ENCODE data around the gene ANXA6. TPM values are rescaled to one million over a fixed set of nuclear protein-coding genes. Genes with fewer than 3 reads are reported as not detected.

The ANXA6 gene
- total and polyA plus RNA-seq, 10 of the 15 experiments (the other 5 are each of a cell fraction or from before 2014, with no cell fraction given): 44.0 to 571 (median 465) TPM

DNA sequence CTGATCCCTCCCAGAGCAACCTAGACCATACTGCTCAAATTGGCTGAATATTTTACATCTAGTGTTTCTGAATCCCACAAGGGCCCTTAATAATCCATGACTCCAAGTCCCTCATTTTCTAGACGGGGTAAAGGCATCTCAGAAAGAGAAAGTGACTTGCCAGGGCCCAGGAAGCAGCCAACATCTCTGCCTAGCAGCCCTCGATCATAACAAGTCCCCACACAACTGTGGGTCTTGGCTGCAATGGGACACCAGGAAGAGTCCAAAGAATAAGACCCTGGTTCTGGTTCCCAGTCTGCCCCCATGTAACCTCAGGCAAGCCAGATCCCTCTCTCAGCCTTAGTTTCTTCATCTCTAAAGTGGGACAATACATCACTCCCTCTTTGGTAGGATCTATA lies 6.3 kb downstream of the ANXA6 start (continued):
- TF ChIP-seq, protein P1, sequence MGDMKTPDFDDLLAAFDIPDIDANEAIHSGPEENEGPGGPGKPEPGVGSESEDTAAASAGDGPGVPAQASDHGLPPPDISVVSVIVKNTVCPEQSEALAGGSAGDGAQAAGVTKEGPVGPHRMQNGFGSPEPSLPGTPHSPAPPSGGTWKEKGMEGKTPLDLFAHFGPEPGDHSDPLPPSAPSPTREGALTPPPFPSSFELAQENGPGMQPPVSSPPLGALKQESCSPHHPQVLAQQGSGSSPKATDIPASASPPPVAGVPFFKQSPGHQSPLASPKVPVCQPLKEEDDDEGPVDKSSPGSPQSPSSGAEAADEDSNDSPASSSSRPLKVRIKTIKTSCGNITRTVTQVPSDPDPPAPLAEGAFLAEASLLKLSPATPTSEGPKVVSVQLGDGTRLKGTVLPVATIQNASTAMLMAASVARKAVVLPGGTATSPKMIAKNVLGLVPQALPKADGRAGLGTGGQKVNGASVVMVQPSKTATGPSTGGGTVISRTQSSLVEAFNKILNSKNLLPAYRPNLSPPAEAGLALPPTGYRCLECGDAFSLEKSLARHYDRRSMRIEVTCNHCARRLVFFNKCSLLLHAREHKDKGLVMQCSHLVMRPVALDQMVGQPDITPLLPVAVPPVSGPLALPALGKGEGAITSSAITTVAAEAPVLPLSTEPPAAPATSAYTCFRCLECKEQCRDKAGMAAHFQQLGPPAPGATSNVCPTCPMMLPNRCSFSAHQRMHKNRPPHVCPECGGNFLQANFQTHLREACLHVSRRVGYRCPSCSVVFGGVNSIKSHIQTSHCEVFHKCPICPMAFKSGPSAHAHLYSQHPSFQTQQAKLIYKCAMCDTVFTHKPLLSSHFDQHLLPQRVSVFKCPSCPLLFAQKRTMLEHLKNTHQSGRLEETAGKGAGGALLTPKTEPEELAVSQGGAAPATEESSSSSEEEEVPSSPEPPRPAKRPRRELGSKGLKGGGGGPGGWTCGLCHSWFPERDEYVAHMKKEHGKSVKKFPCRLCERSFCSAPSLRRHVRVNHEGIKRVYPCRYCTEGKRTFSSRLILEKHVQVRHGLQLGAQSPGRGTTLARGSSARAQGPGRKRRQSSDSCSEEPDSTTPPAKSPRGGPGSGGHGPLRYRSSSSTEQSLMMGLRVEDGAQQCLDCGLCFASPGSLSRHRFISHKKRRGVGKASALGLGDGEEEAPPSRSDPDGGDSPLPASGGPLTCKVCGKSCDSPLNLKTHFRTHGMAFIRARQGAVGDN (IDR thresholded peaks at IDR 0.05): no peak
- TF ChIP-seq POU2F2 (IDR thresholded peaks at IDR 0.05; ENCODE audit: borderline replicate concordance, low read depth, low read length) (no peak), USF1 (IDR thresholded peaks at IDR 0.05; ENCODE audit: borderline replicate concordance, extremely low read length, insufficient read depth, low read depth, low read length) (no peak)

GRCh38 chr5:151150471-151151262 lies 6.9 kb downstream of the ANXA6 start:
- Histone ChIP-seq H2AFZ (ENCODE audit: control insufficient read depth, low read depth, low read length) (no peak overlapping the region; the same call in 1 of the 2 replicates), H4K20me1 (ENCODE audit: control insufficient read depth, insufficient read depth) (0 out of 2 replicates have a peak, but pooled peaks cover 4% of the 10 kb centered on the region), H3K4me2 (ENCODE audit: control insufficient read depth, insufficient read depth) (peak overlapping the region; percentile 95), H3K27me3 (replicated peaks in 1 of 2; ENCODE audit: control insufficient read depth in 2 of 2, insufficient read depth in 2 of 2, low read length in 1 of 2) (no peaks in the 10 kb centered on the region), H3K4me1 (ENCODE audit: control insufficient read depth, insufficient read depth, low read length) (peaks cover 62% of the 10 kb centered on the region), H3K36me3 (ENCODE audit: control insufficient read depth in 2 of 2, insufficient read depth in 2 of 2, low read length in 1 of 2) (peaks cover 13 to 26% of the 10 kb centered on the region in 2 experiments), H3K4me3 (peak overlapping the region; percentile 57), H3K9me3 (replicated peaks; ENCODE audit: control insufficient read depth, insufficient read depth, low read length) (no peaks in the 10 kb centered on the region), H3K27ac (ENCODE audit: control insufficient read depth, insufficient read depth) (peak overlapping the region; percentile 89), H3K9ac (ENCODE audit: control insufficient read depth, insufficient read depth, low read length) (peak overlapping the region; percentile 64), H3K79me2 (ENCODE audit: control insufficient read depth, insufficient read depth, low read length) (peaks cover 99% of the 10 kb centered on the region)
- BruUV-seq (replicated peaks): no TSS peak
- intact Hi-C loops (cut with micrococcal nuclease; ENCODE audit: unreplicated experiment): loop anchor here (1.0 to 10.0 kb wide), 4 partner anchors 9 to 1346 kb away; partner anchors contain the start of genes CD74 and G3BP1
- 1% methylated on average over 5 of the region's 5 CpGs for WGBS (ENCODE audit: insufficient coverage, insufficient replicate concordance, low lambda C conversion rate, missing lambda C conversion rate)
- ChIA-PET POLR2A (interaction anchor here (0.7 to 8.9 kb wide), 16 partner anchors 8 to 102 kb away, joined by 3 to 152 read pairs (median 4); partner anchors contain the start of genes GM2A and TNIP1), RAD21 (ENCODE audit: unreplicated experiment) (interaction anchor here (0.6 to 10.8 kb wide), 15 partner anchors 9 to 102 kb away, joined by 3 to 222 read pairs (median 7); partner anchors contain the start of genes CCDC69 and GM2A), CTCF (interaction anchor here (0.8 to 40.1 kb wide), 7 partner anchors 15 to 147 kb away, joined by 3 to 1107 read pairs (median 11); no protein-coding TSS in a partner anchor), SMC1A (ENCODE audit: uncharacterized antibody, unreplicated experiment) (interaction anchor here (0.6 to 35.3 kb wide), 13 partner anchors 5 to 107 kb away, joined by 3 to 1132 read pairs (median 3); partner anchors contain the start of genes ANXA6, GM2A and TNIP1)
- FAIRE-seq (peak; percentile 65), DNase-seq (ENCODE audit: low read depth, low spot score) (peak; percentile 50), ATAC-seq (peak; percentile 51)
- in situ Hi-C loops (cut with MboI): no loop called here
- TF ChIP-seq GATAD2B (conservative IDR thresholded peaks at IDR 0.05; ENCODE audit: low read depth) (0 out of 2 replicates have a peak, but pooled peaks have one; percentile 45), RAD51 (IDR thresholded peaks at IDR 0.05) (no peak), BMI1 (IDR thresholded peaks at IDR 0.05; ENCODE audit: borderline replicate concordance) (peak; percentile 89), SP1 (IDR thresholded peaks at IDR 0.05; ENCODE audit: low read depth, low read length) (peak; percentile 59), IKZF1 (conservative IDR thresholded peaks at IDR 0.05) (peak; percentile 69), POLR2A (IDR thresholded peaks at IDR 0.05; ENCODE audit: low read depth, low read length) (peak; percentile 70), NR2C1 (IDR thresholded peaks at IDR 0.05) (no peak), ETV6 (conservative IDR thresholded peaks at IDR 0.05 in 1 of 2, IDR thresholded peaks at IDR 0.05 in 1 of 2; ENCODE audit: borderline replicate concordance in 1 of 2, low read depth in 1 of 2) (peak in 1 of 2 experiments; percentile 95; a peak in 2 of 4 replicates), CREM (IDR thresholded peaks at IDR 0.05; ENCODE audit: low read depth) (0 out of 2 replicates have a peak, but pooled peaks have one; percentile 28), ZZZ3 (IDR thresholded peaks at IDR 0.05; ENCODE audit: control insufficient read depth, insufficient read length, low read depth) (no peak)
- TF ChIP-seq, protein P2, sequence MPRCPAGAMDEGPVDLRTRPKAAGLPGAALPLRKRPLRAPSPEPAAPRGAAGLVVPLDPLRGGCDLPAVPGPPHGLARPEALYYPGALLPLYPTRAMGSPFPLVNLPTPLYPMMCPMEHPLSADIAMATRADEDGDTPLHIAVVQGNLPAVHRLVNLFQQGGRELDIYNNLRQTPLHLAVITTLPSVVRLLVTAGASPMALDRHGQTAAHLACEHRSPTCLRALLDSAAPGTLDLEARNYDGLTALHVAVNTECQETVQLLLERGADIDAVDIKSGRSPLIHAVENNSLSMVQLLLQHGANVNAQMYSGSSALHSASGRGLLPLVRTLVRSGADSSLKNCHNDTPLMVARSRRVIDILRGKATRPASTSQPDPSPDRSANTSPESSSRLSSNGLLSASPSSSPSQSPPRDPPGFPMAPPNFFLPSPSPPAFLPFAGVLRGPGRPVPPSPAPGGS (IDR thresholded peaks at IDR 0.05; ENCODE audit: borderline replicate concordance, insufficient read depth, low read depth, low read length, poor library complexity, severe bottlenecking): peak; percentile 19
